AG20443 (cell line): Measurements from ENCODE around the gene PLPPR5.
"Not testable (repeated sequence)": the region's sequence is repeated elsewhere in the genome, so short reads cannot be mapped to it uniquely, and the experiment has no call there.

ENCODE experiments used
- DNase-seq: peaks from one replicate; pipeline ENCODE4 v3.0.0; 2012; ENCODE audit warnings: low spot score, mixed read lengths

Gene PLPPR5

GRCh38 chr1:98919211-98919610 lies 85.5 kb downstream of the PLPPR5 start:
- no peak for DNase-seq

- DNase-seq, result no peak
These were observed 90.1 kb downstream of the PLPPR5 start for GRCh38 chr1:98914547-98914946.

- no peak for DNase-seq
These were observed 93.8 kb downstream of the PLPPR5 start for GRCh38 chr1:98910827-98911226.

- no peak for DNase-seq
These were observed 95.7 kb downstream of the PLPPR5 start for GRCh38 chr1:98908980-98909379.

GRCh38 chr1:98906809-98907208 lies 97.9 kb downstream of the PLPPR5 start:
- no peak for DNase-seq

GRCh38 chr1:98906361-98906760 lies 98.3 kb downstream of the PLPPR5 start:
- no peak for DNase-seq

- no peak for DNase-seq
These were observed 100.0 kb downstream of the PLPPR5 start for GRCh38 chr1:98904684-98905083.

GRCh38 chr1:98903726-98904125 lies 100.9 kb downstream of the PLPPR5 start:
- no peak for DNase-seq

- DNase-seq, result peak; percentile 17
These were observed 101.4 kb downstream of the PLPPR5 start for GRCh38 chr1:98903261-98903660.

GRCh38 chr1:98898940-98899339 lies 105.7 kb downstream of the PLPPR5 start:
- DNase-seq, result peak; percentile 11

GRCh38 chr1:98897479-98897878 lies 107.2 kb downstream of the PLPPR5 start:
- DNase-seq, result no peak

GRCh38 chr1:98896711-98897445 lies 107.8 kb downstream of the PLPPR5 start:
- no peak for DNase-seq

- DNase-seq, result no peak
These were observed 111.3 kb downstream of the PLPPR5 start for GRCh38 chr1:98893371-98893770.

- no peak for DNase-seq
These were observed 115.8 kb downstream of the PLPPR5 start for GRCh38 chr1:98888869-98889268.

GRCh38 chr1:98887507-98887906 lies 117.2 kb downstream of the PLPPR5 start:
- no peak for DNase-seq

GRCh38 chr1:98884864-98885263 lies 119.8 kb downstream of the PLPPR5 start:
- DNase-seq, result no peak

- no peak for DNase-seq
These were observed 122.8 kb downstream of the PLPPR5 start for GRCh38 chr1:98881901-98882300.

GRCh38 chr1:98881234-98881633 lies 123.4 kb downstream of the PLPPR5 start:
- not testable (repeated sequence) for DNase-seq

GRCh38 chr1:98874828-98875227 lies 129.8 kb downstream of the PLPPR5 start:
- no peak for DNase-seq

GRCh38 chr1:98870959-98871903 lies 133.4 kb downstream of the PLPPR5 start:
- no peak for DNase-seq

- no peak for DNase-seq
These were observed 138.9 kb downstream of the PLPPR5 start for GRCh38 chr1:98865796-98866195.

GRCh38 chr1:98860329-98860728 lies 144.3 kb downstream of the PLPPR5 start:
- DNase-seq, result no peak

GRCh38 chr1:98854137-98854536 lies 150.5 kb downstream of the PLPPR5 start:
- DNase-seq, result no peak
